Fibroblast of lung (primary cell): ENCODE measurements around the gene BAG1. TPM values are rescaled to one million over a fixed set of nuclear protein-coding genes. Genes with fewer than 3 reads are reported as not detected.
A peak's percentile ranks its signal among the peaks of the same experiment; 100 is the strongest.

Source experiments
- DNase-seq, 2 donors: peaks; one replicate each; pipeline versions ENCODE4 v3.0.0 to v3.0.0-alpha.2; 2010; ENCODE audit warnings: low read depth in 2 of 2
- H2AFZ ChIP-seq: 2 replicates; pipeline ENCODE4 v1.5.1; 2012; ENCODE audit warnings: low read length, control low read depth, inconsistent platforms
- H3K27ac ChIP-seq: 2 replicates; pipeline ENCODE4 v1.5.1; 2011; ENCODE audit warnings: low read length, control low read depth; ENCODE audit not compliant: insufficient read depth
- H3K27me3 ChIP-seq: 2 replicates; pipeline ENCODE4 v1.5.1; 2011; ENCODE audit warnings: mild to moderate bottlenecking, low read length; ENCODE audit not compliant: control insufficient read depth, insufficient read depth
- H3K36me3 ChIP-seq: 2 replicates; pipeline ENCODE4 v1.5.1; 2011; ENCODE audit warnings: low read length; ENCODE audit not compliant: control insufficient read depth, insufficient read depth
- H3K4me1 ChIP-seq: 2 replicates; pipeline ENCODE4 v1.5.1; 2011; ENCODE audit warnings: low read length; ENCODE audit not compliant: control insufficient read depth, insufficient read depth; ENCODE audit errors: extremely low read depth
- H3K4me2 ChIP-seq: 2 replicates; pipeline ENCODE4 v1.5.1; 2011; ENCODE audit warnings: low read length, control low read depth; ENCODE audit not compliant: insufficient read depth; ENCODE audit errors: extremely low read depth
- H3K4me3 ChIP-seq, 4 experiments: fragments of 200-600 bp in 1 of 4; sonication (generic) in 1 of 4; replicated peaks in 1 of 4; 2 replicates each; pipeline ENCODE4 v1.5.1; 2011 to 2016; ENCODE audit warnings: low read length in 4 of 4, low read depth in 3 of 4, mild to moderate bottlenecking in 3 of 4, control low read depth in 2 of 4, inconsistent platforms in 1 of 4, mixed read lengths in 1 of 4; ENCODE audit not compliant: insufficient read depth in 1 of 4; ENCODE audit errors: control extremely low read depth in 1 of 4
- H3K79me2 ChIP-seq: 2 replicates; pipeline ENCODE4 v1.5.1; 2012; ENCODE audit warnings: mild to moderate bottlenecking, low read length, inconsistent platforms; ENCODE audit not compliant: control insufficient read depth, insufficient read depth
- H3K9ac ChIP-seq: 2 replicates; pipeline ENCODE4 v1.5.1; 2011; ENCODE audit warnings: mild to moderate bottlenecking, low read length, control low read depth; ENCODE audit not compliant: insufficient read depth
- H3K9me3 ChIP-seq: 2 replicates; pipeline ENCODE4 v1.5.1; 2012; ENCODE audit warnings: low read depth, low read length; ENCODE audit not compliant: control insufficient read depth, insufficient read depth
- H4K20me1 ChIP-seq: 2 replicates; pipeline ENCODE4 v1.5.1; 2011; ENCODE audit warnings: low read length; ENCODE audit not compliant: control insufficient read depth, insufficient read depth; ENCODE audit errors: extremely low read depth
- EZH2 ChIP-seq: IDR thresholded peaks from 2 replicates; pipeline ENCODE4 v1.5.1; 2012; ENCODE audit warnings: low read length, control low read depth, mild to moderate bottlenecking; ENCODE audit errors: missing control alignments
- polyA plus RNA-seq, 2 donors: library from polyadenylated mRNA; depleted of rRNA in 1 of 2; stranded (reverse) in 1 of 2; unstranded in 1 of 2; fragments of >200 nt; gene quantifications; 2 replicates each; pipeline ENCODE4 v1.2.1, GENCODE V29; 2011 to 2012; ENCODE audit warnings: missing spikeins in 1 of 2
- total RNA-seq: library from RNA; depleted of rRNA; stranded (reverse); fragments of >200 nt; gene quantifications from 2 replicates; pipeline ENCODE4 v1.2.1, GENCODE V29; 2014
- TF ChIP-seq, protein P1 (sequence below), 2 donors: IDR thresholded peaks in 1 of 2; conservative IDR thresholded peaks in 1 of 2; 1 replicate in 1 of 2; 2 replicates in 1 of 2; pipeline ENCODE4 v1.5.1; 2011 to 2012; ENCODE audit warnings: low read length in 2 of 2, control low read depth in 1 of 2, inconsistent platforms in 1 of 2, low read depth in 1 of 2, mild to moderate bottlenecking in 1 of 2

BAG1 gene
- total and polyA plus RNA-seq, 2 donors (not counting 1 experiment from before 2014, with no cell fraction given): 19.2 to 30.4 TPM

DNA sequence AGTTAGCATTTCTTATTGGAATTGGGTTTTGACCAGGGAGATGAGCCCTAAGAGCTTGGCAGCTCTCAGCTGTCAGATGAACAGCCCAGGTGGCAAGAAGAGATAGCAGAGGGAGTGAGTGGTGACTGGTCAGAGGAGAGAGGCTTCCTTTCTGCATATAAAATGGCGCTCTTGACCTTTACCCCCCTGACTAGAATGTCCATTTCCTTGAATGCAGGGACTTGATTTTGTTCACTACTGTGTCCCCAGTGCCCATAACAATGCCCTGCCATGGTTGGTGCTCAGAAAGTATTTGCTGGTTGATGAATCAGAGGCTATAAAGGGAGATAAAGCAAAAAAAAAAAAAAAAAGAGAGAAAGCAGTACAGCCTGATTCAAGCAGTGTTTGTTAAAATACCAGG, 7.6 kb upstream of the BAG1 start:
- Histone ChIP-seq H3K27ac (no peak overlapping the region), H4K20me1 (no peaks in the 10 kb centered on the region), H3K4me1 (no peaks in the 10 kb centered on the region), H3K9ac (no peak overlapping the region), H3K36me3 (peaks cover 7% of the 10 kb centered on the region), H3K9me3 (no peaks in the 10 kb centered on the region), H3K4me2 (no peak overlapping the region), H2AFZ (no peak overlapping the region), H3K27me3 (no peaks in the 10 kb centered on the region), H3K79me2 (no peaks in the 10 kb centered on the region), H3K4me3 (no peak overlapping the region)
- TF ChIP-seq, protein P1, sequence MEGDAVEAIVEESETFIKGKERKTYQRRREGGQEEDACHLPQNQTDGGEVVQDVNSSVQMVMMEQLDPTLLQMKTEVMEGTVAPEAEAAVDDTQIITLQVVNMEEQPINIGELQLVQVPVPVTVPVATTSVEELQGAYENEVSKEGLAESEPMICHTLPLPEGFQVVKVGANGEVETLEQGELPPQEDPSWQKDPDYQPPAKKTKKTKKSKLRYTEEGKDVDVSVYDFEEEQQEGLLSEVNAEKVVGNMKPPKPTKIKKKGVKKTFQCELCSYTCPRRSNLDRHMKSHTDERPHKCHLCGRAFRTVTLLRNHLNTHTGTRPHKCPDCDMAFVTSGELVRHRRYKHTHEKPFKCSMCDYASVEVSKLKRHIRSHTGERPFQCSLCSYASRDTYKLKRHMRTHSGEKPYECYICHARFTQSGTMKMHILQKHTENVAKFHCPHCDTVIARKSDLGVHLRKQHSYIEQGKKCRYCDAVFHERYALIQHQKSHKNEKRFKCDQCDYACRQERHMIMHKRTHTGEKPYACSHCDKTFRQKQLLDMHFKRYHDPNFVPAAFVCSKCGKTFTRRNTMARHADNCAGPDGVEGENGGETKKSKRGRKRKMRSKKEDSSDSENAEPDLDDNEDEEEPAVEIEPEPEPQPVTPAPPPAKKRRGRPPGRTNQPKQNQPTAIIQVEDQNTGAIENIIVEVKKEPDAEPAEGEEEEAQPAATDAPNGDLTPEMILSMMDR (conservative IDR thresholded peaks at IDR 0.05 in 1 of 2, IDR thresholded peaks at IDR 0.05 in 1 of 2; ENCODE audit: low read depth in 1 of 2, low read length in 2 of 2): no peak
- TF ChIP-seq EZH2: no peak
- peak in 1 of 2 donors; percentile 15 for DNase-seq

DNA sequence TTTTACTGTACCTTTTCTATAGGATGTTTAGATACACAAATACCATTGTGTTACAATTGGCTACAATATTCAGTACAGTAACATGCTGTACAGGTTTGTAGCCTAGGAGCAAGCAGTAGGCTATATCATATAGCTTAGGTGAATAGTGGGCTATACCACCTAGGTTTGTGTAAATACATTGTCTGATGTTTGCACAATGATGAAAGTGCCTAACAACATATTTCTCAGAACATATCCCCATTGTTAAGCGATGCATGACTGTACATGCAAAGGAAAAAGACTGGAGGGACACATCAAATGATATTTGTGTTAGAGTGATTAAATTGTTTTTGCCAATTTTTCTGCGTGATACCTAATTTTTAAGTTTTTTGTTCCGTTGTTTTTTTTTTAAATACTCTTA, 5.6 kb upstream of the BAG1 start:
- Histone ChIP-seq H3K4me3 (no peak overlapping the region), H2AFZ (no peak overlapping the region), H3K79me2 (peaks cover 9% of the 10 kb centered on the region), H3K27ac (no peak overlapping the region), H3K27me3 (no peaks in the 10 kb centered on the region), H3K9ac (no peak overlapping the region), H3K36me3 (peaks cover 9% of the 10 kb centered on the region), H4K20me1 (no peaks in the 10 kb centered on the region), H3K4me2 (no peak overlapping the region), H3K9me3 (no peaks in the 10 kb centered on the region), H3K4me1 (peaks cover 2% of the 10 kb centered on the region)
- no peak for DNase-seq
- TF ChIP-seq, protein P1 (conservative IDR thresholded peaks at IDR 0.05 in 1 of 2, IDR thresholded peaks at IDR 0.05 in 1 of 2; ENCODE audit: low read depth in 1 of 2, low read length in 2 of 2): no peak

DNA sequence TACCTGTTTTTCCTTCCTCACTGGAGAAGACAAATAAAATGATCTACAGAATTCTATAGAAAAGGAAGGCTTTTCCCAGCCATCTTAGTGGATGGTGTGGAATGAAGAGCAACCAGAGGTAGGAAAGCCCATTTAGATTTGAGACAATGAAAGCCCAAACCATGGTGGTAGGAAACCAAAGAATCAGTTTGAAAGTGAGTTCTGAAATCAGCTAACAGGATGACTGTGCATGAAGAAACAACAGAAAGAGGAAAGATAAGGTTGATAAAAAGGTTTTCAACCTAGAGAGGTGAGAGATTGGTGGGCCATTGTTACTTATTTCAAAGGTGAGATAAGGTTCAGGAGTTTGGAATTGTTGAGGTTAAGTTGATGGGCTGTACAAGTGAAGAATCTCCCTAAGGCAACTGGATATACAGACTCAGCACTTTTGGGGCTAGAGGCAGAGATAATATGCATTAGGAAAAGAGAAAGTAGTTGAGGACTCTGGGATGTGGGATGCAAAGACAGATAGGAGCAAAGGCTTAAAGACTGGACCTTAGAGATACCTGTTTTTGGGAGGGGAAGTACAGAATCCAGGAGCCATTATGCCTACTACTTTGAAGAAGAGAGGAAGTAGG, 2.8 kb upstream of the BAG1 start:
- Histone ChIP-seq H3K9ac (no peak overlapping the region), H2AFZ (no peak overlapping the region), H3K79me2 (peaks cover 30% of the 10 kb centered on the region), H3K9me3 (no peaks in the 10 kb centered on the region), H3K27me3 (no peaks in the 10 kb centered on the region), H3K4me3 (no peak overlapping the region), H3K4me1 (peaks cover 2% of the 10 kb centered on the region), H3K36me3 (peaks cover 9% of the 10 kb centered on the region), H4K20me1 (no peaks in the 10 kb centered on the region), H3K27ac (no peak overlapping the region), H3K4me2 (no peak overlapping the region)
- TF ChIP-seq, protein P1 (conservative IDR thresholded peaks at IDR 0.05 in 1 of 2, IDR thresholded peaks at IDR 0.05 in 1 of 2; ENCODE audit: low read depth in 1 of 2, low read length in 2 of 2): no peak
- no peak for TF ChIP-seq EZH2
- no peak for DNase-seq
